HUES6 (cell line): ENCODE data around the gene MGMT.
"Not testable (repeated sequence)": the region's sequence is repeated elsewhere in the genome, so short reads cannot be mapped to it uniquely, and the experiment has no call there.

Source experiments
- H3K27ac ChIP-seq: 2 replicates; pipeline ENCODE4 v1.7.0; 2013; ENCODE audit warnings: low read depth, mild to moderate bottlenecking, low read length, inconsistent platforms
- H3K27me3 ChIP-seq: 2 replicates; pipeline ENCODE4 v1.6.1; 2013; ENCODE audit warnings: low read length; ENCODE audit not compliant: control insufficient read depth, insufficient read depth
- H3K36me3 ChIP-seq: 2 replicates; pipeline ENCODE4 v1.6.1; 2013; ENCODE audit warnings: low read length; ENCODE audit not compliant: control insufficient read depth, insufficient read depth
- H3K4me1 ChIP-seq: 2 replicates; pipeline ENCODE4 v1.6.1; 2013; ENCODE audit warnings: low read length; ENCODE audit not compliant: control insufficient read depth, insufficient read depth
- H3K4me3 ChIP-seq: 2 replicates; pipeline ENCODE4 v1.5.1; 2013; ENCODE audit warnings: low read depth, low read length
- H3K9ac ChIP-seq: one replicate; pipeline ENCODE4 v1.6.1; 2013; ENCODE audit warnings: mild to moderate bottlenecking, low read length
- H3K9me3 ChIP-seq: 2 replicates; pipeline ENCODE4 v1.6.1; 2013; ENCODE audit warnings: low read depth, low read length; ENCODE audit not compliant: control insufficient read depth, insufficient read depth

MGMT gene

DNA sequence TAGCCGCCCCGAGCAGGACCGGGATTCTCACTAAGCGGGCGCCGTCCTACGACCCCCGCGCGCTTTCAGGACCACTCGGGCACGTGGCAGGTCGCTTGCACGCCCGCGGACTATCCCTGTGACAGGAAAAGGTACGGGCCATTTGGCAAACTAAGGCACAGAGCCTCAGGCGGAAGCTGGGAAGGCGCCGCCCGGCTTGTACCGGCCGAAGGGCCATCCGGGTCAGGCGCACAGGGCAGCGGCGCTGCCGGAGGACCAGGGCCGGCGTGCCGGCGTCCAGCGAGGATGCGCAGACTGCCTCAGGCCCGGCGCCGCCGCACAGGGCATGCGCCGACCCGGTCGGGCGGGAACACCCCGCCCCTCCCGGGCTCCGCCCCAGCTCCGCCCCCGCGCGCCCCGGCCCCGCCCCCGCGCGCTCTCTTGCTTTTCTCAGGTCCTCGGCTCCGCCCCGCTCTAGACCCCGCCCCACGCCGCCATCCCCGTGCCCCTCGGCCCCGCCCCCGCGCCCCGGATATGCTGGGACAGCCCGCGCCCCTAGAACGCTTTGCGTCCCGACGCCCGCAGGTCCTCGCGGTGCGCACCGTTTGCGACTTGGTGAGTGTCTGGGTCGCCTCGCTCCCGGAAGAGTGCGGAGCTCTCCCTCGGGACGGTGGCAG, at the start of gene MGMT:
MGMT (plus strand) TSS at position 539 of the 656 bp plus-strand sequence.
- H3K36me3 ChIP-seq: 0 out of 2 replicates have a peak, but pooled peaks cover 5% of the 10 kb centered on the region
- H3K9me3 ChIP-seq: no peaks in the 10 kb centered on the region
- H3K27ac ChIP-seq: peak within 1 kb of the TSS; percentile 56; the same call in 1 of the 2 replicates
- peaks cover 11% of the 10 kb centered on the region for H3K4me1 ChIP-seq
- H3K4me3 ChIP-seq: peak within 1 kb of the TSS; percentile 88
- peak within 1 kb of the TSS; percentile 76 for H3K9ac ChIP-seq
- H3K27me3 ChIP-seq: peaks cover 12% of the 10 kb centered on the region

DNA sequence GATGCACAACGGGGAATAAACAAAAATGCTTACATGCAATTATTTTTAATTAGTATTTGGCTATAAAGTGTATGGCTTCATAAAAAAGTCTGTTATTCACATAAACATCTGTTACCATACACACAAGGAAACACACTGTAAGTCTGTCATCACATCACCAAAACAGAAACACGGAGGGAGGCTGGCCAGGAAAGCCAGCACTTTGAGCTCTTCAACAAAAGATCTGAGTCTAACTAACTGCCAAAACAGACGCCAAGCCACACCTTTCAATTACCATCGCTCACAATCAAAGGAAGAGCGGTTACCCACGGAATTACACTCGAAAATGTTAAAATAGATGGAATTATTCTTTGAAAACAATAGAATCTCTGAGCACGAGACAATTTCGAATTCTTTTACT, 49.2 kb upstream of the MGMT start:
- Histone ChIP-seq H3K27me3 (no peaks in the 10 kb centered on the region), H3K4me1 (no peaks in the 10 kb centered on the region), H3K36me3 (no peaks in the 10 kb centered on the region), H3K4me3 (no peak overlapping the region), H3K9ac (no peak overlapping the region), H3K27ac (no peak overlapping the region), H3K9me3 (no peaks in the 10 kb centered on the region)

DNA sequence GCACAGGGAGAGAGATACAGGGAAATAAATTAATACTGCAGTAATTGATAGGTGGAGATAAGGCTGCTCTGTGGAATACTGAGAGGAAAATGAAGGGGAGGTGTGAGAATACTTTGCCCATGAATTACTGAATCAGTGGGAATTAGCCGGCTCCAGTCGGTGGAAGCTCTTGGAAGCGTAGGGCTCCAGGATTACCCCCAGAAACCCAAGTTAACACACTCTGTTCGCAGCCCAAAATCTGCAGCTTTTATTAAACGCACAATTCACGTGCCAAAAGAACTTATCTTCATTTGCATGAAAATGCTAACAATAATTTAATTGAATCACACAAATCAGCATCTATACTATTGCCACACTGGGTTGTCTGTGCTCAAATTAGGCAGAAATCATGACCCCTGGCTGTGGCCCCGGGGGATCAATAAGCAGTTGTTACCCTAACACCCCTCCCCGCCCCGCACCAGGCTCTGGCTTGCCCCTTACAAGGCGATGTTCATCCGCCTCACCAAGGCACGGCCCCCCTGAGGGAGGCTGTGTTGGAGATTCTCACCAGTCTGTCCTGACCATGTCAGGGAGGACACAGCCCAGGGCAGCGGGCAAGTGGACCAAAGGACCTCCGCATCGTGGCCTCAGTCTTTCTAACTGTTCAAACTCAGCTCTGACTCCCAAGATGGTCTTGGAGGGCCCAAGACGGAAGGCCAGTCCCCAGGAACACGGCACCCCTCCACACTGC, 48.4 kb upstream of the MGMT start:
- no peaks in the 10 kb centered on the region for H3K27me3 ChIP-seq
- H3K9ac ChIP-seq: no peak overlapping the region
- H3K36me3 ChIP-seq: no peaks in the 10 kb centered on the region
- no peak overlapping the region for H3K4me3 ChIP-seq
- no peaks in the 10 kb centered on the region for H3K4me1 ChIP-seq
- no peak overlapping the region for H3K27ac ChIP-seq
- no peaks in the 10 kb centered on the region for H3K9me3 ChIP-seq

DNA sequence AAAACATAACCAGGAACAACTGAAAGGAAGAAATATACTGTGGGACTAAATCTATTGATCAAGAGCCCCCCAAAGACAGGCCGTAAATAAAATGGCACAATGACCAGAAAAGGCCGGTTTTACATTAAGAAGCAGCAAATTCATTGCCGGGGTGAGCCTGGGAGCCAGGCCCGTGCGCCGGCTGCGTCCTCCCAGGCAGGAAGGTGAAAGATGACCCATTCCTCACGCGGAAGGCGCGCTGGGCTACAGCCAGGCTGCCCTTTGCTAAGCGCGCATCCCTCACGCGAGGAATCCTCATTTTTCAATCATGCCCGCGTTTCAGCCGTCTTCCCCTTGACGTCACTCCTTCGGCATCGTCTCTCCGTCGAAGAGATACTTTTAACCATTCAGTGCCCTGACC, 47.6 kb upstream of the MGMT start:
- Histone ChIP-seq H3K9me3 (no peaks in the 10 kb centered on the region), H3K27ac (no peak overlapping the region), H3K4me3 (no peak overlapping the region), H3K36me3 (no peaks in the 10 kb centered on the region), H3K9ac (no peak overlapping the region), H3K4me1 (no peaks in the 10 kb centered on the region), H3K27me3 (no peaks in the 10 kb centered on the region)

DNA sequence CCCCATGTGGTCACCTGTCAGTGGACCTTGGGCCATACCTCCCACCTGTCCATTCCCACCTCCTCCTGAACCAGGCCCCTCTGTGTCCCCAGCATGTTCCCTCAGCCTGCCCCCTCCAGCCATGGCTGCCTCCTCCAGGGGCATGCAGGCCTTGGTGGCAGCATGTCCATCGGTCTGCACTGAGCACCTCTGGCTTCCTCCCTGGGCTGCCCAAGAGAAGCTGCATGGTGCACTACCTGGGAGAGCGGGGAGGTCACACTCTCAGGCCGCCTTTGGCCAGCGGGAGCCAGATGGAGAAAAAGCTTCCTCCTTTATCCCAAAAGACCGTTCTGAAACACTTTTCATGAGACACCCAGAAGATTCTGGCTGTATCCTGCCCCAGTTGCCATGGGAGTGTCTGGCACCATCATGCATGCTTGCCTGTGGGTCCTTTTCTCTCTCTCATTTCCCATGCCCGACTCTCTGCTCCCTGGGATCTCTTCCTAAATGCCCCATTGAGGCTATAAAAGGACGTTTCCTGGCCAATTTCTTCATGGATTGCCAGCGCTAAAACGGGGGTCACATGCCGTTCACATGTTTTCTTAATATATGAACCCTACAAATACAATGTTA, 45.5 kb upstream of the MGMT start:
- Histone ChIP-seq H3K27me3 (no peaks in the 10 kb centered on the region), H3K9ac (no peak overlapping the region), H3K36me3 (no peaks in the 10 kb centered on the region), H3K4me3 (no peak overlapping the region), H3K27ac (no peak overlapping the region), H3K4me1 (no peaks in the 10 kb centered on the region), H3K9me3 (no peaks in the 10 kb centered on the region)

DNA sequence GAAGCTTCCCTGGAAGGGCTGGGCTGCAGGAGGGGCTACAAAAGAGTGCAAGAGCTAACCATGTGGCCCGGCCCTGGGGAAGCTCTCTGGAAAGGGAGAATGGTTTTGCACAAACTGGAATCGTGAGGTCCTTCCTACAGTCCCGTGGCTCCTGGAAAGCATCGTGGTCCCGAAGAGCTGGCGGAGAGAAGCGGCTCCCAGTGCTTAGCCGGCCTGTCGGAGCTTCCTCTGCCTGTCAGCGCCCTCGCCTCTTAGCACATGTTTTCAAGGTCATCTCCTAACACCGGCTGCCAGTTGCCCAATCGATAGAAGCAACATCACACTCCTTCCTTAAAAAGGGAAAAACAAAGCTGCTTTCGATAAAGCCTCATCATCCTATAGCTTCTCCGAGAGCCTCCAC, 42.1 kb upstream of the MGMT start:
- H3K4me3 ChIP-seq: no peak overlapping the region
- H3K36me3 ChIP-seq: no peaks in the 10 kb centered on the region
- H3K27me3 ChIP-seq: no peaks in the 10 kb centered on the region
- no peak overlapping the region for H3K9ac ChIP-seq
- H3K27ac ChIP-seq: no peak overlapping the region
- H3K9me3 ChIP-seq: no peaks in the 10 kb centered on the region
- no peaks in the 10 kb centered on the region for H3K4me1 ChIP-seq

DNA sequence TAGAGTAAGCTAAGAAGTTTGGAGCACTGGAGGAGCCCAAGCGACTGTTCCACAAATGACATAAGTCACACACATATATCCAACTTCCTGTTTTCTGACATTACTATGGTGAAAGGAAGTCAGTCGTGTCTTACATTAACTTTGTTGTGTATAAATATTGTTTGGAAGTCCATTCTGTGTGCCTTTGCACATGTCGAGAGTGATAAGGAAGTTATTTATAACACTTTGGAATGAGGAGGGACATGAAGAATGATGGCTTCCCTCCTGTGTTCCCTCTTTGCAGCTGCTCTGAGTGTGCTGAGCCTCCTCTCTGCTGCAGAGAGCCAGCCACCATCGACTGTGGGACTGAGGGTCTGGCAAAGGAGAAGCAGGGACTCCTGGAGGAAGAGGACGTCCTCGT, 40.4 kb upstream of the MGMT start:
- Histone ChIP-seq H3K4me3 (no peak overlapping the region), H3K27me3 (no peaks in the 10 kb centered on the region), H3K36me3 (no peaks in the 10 kb centered on the region), H3K27ac (no peak overlapping the region), H3K9me3 (no peaks in the 10 kb centered on the region), H3K4me1 (no peaks in the 10 kb centered on the region), H3K9ac (no peak overlapping the region)

DNA sequence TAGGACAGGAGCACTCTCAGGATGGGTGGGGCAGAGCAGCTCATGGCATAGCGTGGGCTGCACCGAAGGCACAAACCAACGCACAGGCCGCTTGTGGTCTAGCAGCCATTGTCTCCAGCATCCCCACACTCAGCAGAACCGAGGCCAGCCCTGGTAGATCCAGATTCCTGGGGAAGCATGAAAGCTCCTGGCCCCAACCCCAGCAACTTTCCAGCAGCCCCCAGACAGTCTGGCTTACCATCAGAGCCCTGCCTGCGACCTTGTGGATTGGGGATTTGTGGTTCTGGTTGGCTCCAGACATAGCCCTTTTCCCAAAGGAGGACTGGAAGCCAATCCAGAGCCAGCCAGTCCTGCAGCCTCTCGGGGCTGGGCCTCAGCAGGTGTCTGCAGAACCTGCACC, 33.8 kb upstream of the MGMT start:
- peaks cover 17% of the 10 kb centered on the region; the same call in 1 of the 2 replicates for H3K4me1 ChIP-seq
- H3K27me3 ChIP-seq: no peaks in the 10 kb centered on the region
- peaks cover 7% of the 10 kb centered on the region; the same call in 1 of the 2 replicates for H3K9me3 ChIP-seq
- no peak overlapping the region for H3K4me3 ChIP-seq
- no peaks in the 10 kb centered on the region for H3K36me3 ChIP-seq
- no peak overlapping the region for H3K9ac ChIP-seq
- H3K27ac ChIP-seq: no peak overlapping the region

DNA sequence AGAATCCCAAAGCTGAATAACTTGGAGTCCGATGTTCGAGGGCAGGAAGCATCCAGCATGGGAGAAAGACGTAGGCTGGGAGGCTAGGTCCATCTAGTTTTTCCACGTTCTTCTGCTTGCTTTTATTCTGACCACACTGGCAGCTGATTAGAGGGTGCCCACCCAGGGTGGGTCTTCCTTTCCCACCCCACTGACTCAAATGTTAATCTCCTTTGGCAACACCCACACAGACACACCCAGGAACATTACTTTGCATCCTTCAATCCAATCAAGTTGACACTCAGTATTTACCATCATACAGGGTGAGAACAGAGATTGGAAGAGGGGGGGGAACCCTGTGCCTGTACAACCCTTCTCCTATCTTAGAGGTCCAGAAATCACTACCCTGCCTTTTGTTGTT, 31.3 kb upstream of the MGMT start:
- H3K4me3 ChIP-seq, H3K27ac ChIP-seq, H3K27me3 ChIP-seq, H3K9ac ChIP-seq, H3K9me3 ChIP-seq, H3K36me3 ChIP-seq: not testable (repeated sequence)
- peaks cover 18% of the 10 kb centered on the region; the same call in 1 of the 2 replicates for H3K4me1 ChIP-seq

DNA sequence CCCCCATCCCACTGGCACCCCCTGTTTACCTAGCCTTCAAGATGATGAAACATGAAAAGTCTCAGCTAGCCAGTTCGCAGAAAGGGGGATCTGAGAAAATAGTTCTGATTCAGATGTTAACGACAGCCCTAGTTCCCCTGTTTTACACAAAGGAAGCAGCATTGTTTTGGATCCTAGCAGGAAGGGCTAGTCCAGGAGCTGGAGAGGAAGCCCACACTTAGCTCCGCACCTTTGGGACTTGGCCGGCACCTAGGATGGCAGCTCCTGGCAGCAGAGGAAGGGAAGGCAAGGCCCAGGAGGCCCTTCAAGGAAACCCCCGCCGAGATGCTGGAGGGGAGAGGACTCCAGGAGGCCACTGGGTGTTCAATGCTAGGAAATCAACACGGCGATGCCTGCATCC, 29.0 kb upstream of the MGMT start:
- H3K27me3 ChIP-seq: no peaks in the 10 kb centered on the region
- no peaks in the 10 kb centered on the region for H3K36me3 ChIP-seq
- H3K4me1 ChIP-seq: peaks cover 20% of the 10 kb centered on the region
- H3K9ac ChIP-seq: no peak overlapping the region
- H3K9me3 ChIP-seq: peaks cover 7% of the 10 kb centered on the region; the same call in 1 of the 2 replicates
- H3K27ac ChIP-seq: no peak overlapping the region
- H3K4me3 ChIP-seq: no peak overlapping the region

DNA sequence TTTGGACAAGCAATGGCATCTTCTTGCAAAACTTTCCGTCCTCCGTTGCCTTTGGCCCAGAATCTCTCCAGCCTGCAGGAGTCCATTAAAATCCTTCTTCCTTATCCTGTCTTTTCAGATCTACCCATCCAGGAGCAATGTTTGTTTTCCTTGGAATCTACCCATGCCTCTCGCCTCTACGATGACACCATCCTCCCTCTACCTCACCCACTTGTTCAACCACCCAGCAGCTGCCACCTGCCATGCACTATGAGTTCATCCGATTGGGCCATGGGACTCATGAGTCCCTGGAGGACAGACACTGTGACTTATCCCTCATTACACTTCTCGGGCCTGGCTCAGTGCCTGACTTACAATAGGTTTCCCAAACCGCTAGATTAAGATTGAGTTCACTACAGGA, 26.8 kb upstream of the MGMT start:
- no peaks in the 10 kb centered on the region for H3K36me3 ChIP-seq
- H3K9ac ChIP-seq: no peak overlapping the region
- peaks cover 20% of the 10 kb centered on the region for H3K4me1 ChIP-seq
- H3K9me3 ChIP-seq: peaks cover 7% of the 10 kb centered on the region; the same call in 1 of the 2 replicates
- H3K27me3 ChIP-seq: no peaks in the 10 kb centered on the region
- no peak overlapping the region for H3K27ac ChIP-seq
- no peak overlapping the region for H3K4me3 ChIP-seq
